Sigmoid colon (tissue), 4 donors: Measurements from ENCODE around the gene PRSS1.

Experiments
- CTCF ChIP-seq, 4 experiments: fragments of 450-650 bp in 3 of 4; fragments of 200-600 bp in 1 of 4; IDR thresholded peaks; one replicate each; pipeline ENCODE4 v1.5.1; 2016 to 2019; ENCODE audit warnings: antibody characterized with exemption in 4 of 4, mild to moderate bottlenecking in 3 of 4, moderate library complexity in 2 of 4
- POLR2A ChIP-seq, 2 donors: fragments of 450-650 bp; IDR thresholded peaks; one replicate each; pipeline ENCODE4 v1.6.1; 2016; ENCODE audit warnings: antibody characterized with exemption in 2 of 2, mild to moderate bottlenecking in 2 of 2, moderate library complexity in 2 of 2
- POLR2AphosphoS5 ChIP-seq, 4 donors: sonication (generic); formaldehyde crosslinking; IDR thresholded peaks; one replicate each; pipeline ENCODE4 v1.6.1; 2017; ENCODE audit warnings: antibody characterized with exemption in 4 of 4

- TF ChIP-seq CTCF (IDR thresholded peaks at IDR 0.05) (no peak), POLR2A (IDR thresholded peaks at IDR 0.05) (no peak), POLR2AphosphoS5 (IDR thresholded peaks at IDR 0.05) (no peak)
Observed at GRCh38 chr7:142772051-142772450, 22.8 kb downstream of the PRSS1 start.
